ENCODE results near the gene UBQLN1.
"Not testable (repeated sequence)": the region's sequence is repeated elsewhere in the genome, so short reads cannot be mapped to it uniquely, and the experiment has no call there.

GRCh38 chr9:83705219-83705651 lies 2.5 kb downstream of the UBQLN1 start:
- TF ChIP-seq EZH2 (IDR thresholded peaks at IDR 0.05); POLR2AphosphoS5 (IDR thresholded peaks at IDR 0.05; ENCODE audit: borderline replicate concordance, low read depth, low read length); FOXP2 (optimal IDR thresholded peaks at IDR 0.05; ENCODE audit: control extremely low read depth, extremely low read length, insufficient read depth): not testable (repeated sequence)
